B cell (primary cell): ENCODE results near the gene COG3. TPM values are rescaled to one million over a fixed set of nuclear protein-coding genes. Genes with fewer than 3 reads are reported as not detected.

ENCODE experiments used
- ATAC-seq: fragments of 200-7000 bp; cut with Tn5 transposase; one replicate; pipeline ENCODE4 v1.10.0; 2021; ENCODE audit warnings: low read depth, mild to moderate bottlenecking, moderate number of reproducible peaks, moderate library complexity
- CTCF ChIA-PET: fragments of 350-600 bp; sonication (Branson Sonifier 250); formaldehyde crosslinking; loops from one replicate; lab custom pipeline; 2021; ENCODE audit warnings: antibody characterized with exemption, inconsistent platforms; lab: Charles Lee
- POLR2A ChIA-PET: fragments of 350-600 bp; sonication (Branson Sonifier 250); formaldehyde crosslinking; loops from one replicate; lab custom pipeline; 2021; ENCODE audit warnings: antibody characterized with exemption; lab: Charles Lee
- DNase-seq: peaks from one replicate; pipeline ENCODE4 v3.0.0; 2013
- H2AFZ ChIP-seq: 2 replicates; pipeline ENCODE4 v1.6.1; 2012; ENCODE audit warnings: mild to moderate bottlenecking, low read depth, low read length; ENCODE audit not compliant: insufficient read depth, poor library complexity, severe bottlenecking
- H3K27ac ChIP-seq, 2 donors: 1 replicate in 1 of 2; 2 replicates in 1 of 2; pipeline ENCODE4 v1.5.1; 2012 to 2013; ENCODE audit warnings: low read length in 2 of 2, mild to moderate bottlenecking in 2 of 2, moderate library complexity in 1 of 2
- H3K27me3 ChIP-seq, 4 experiments: fragments of 200-600 bp in 1 of 4; sonication (generic) in 1 of 4; replicated peaks in 1 of 4; 1 replicate in 2 of 4; 2 replicates in 2 of 4; pipeline versions ENCODE4 v1.6.1 to v1.7.0; 2013 to 2016; ENCODE audit warnings: low read length in 3 of 4, mild to moderate bottlenecking in 2 of 4, mixed read lengths in 1 of 4, moderate library complexity in 1 of 4; ENCODE audit not compliant: insufficient read depth in 4 of 4, control insufficient read depth in 3 of 4; ENCODE audit errors: control extremely low read depth in 1 of 4
- H3K36me3 ChIP-seq, 2 experiments: replicated peaks in 1 of 2; 1 replicate in 1 of 2; 2 replicates in 1 of 2; pipeline versions ENCODE4 v1.6.1 to v1.7.1; 2013; ENCODE audit warnings: low read length in 1 of 2; ENCODE audit not compliant: insufficient read depth in 2 of 2, control insufficient read depth in 1 of 2; ENCODE audit errors: control extremely low read depth in 1 of 2, extremely low read depth in 1 of 2
- H3K4me1 ChIP-seq, 2 donors: fragments of 200-600 bp in 1 of 2; sonication (generic) in 1 of 2; 1 replicate in 1 of 2; 2 replicates in 1 of 2; pipeline versions ENCODE4 v1.5.1 to v1.6.1; 2013 to 2017; ENCODE audit warnings: low read length in 2 of 2; ENCODE audit not compliant: control insufficient read depth in 2 of 2, insufficient read depth in 2 of 2
- H3K4me2 ChIP-seq: replicated peaks from 2 replicates; pipeline ENCODE3; 2012; ENCODE audit warnings: mild to moderate bottlenecking, low read depth, low read length; ENCODE audit not compliant: poor library complexity, severe bottlenecking
- H3K4me3 ChIP-seq, 5 experiments: fragments of 200-600 bp in 1 of 5; sonication (generic) in 1 of 5; 1 replicate in 3 of 5; 2 replicates in 2 of 5; pipeline versions ENCODE4 v1.5.1 to v1.7.0; 2011 to 2016; ENCODE audit warnings: low read length in 4 of 5, mild to moderate bottlenecking in 4 of 5, low read depth in 2 of 5, control low read depth in 1 of 5, moderate library complexity in 1 of 5; ENCODE audit not compliant: insufficient read depth in 1 of 5; ENCODE audit errors: control extremely low read depth in 1 of 5, extremely low read depth in 1 of 5
- H3K79me2 ChIP-seq: fragments of 200-600 bp; sonication (generic); one replicate; pipeline ENCODE4 v1.6.0; 2016; ENCODE audit warnings: low read length; ENCODE audit not compliant: control insufficient read depth, insufficient read depth
- H3K9ac ChIP-seq: fragments of 200-600 bp; sonication (generic); 2 replicates; pipeline ENCODE4 v1.6.1; 2017; ENCODE audit warnings: mild to moderate bottlenecking, low read length, moderate library complexity
- H3K9me3 ChIP-seq, 3 donors: one replicate each; pipeline versions ENCODE4 v1.6.1 to v1.7.1; 2013; ENCODE audit warnings: low read length in 2 of 3; ENCODE audit not compliant: control insufficient read depth in 2 of 3, insufficient read depth in 1 of 3; ENCODE audit errors: control extremely low read depth in 1 of 3
- H4K20me1 ChIP-seq: 2 replicates; pipeline ENCODE4 v1.6.0; 2012; ENCODE audit warnings: mild to moderate bottlenecking, low read length; ENCODE audit not compliant: insufficient read depth, control insufficient read depth, poor library complexity, severe bottlenecking
- H3K27ac Mint-ChIP-seq: one replicate; pipeline ENCODE4 v1.8.0; 2021; ENCODE audit warnings: mixed read lengths
- H3K27me3 Mint-ChIP-seq: one replicate; pipeline ENCODE4 v1.8.0; 2021; ENCODE audit warnings: mixed read lengths
- H3K4me1 Mint-ChIP-seq: one replicate; pipeline ENCODE4 v1.8.0; 2021; ENCODE audit warnings: mixed read lengths
- H3K4me3 Mint-ChIP-seq: one replicate; pipeline ENCODE4 v1.8.0; 2021; ENCODE audit warnings: mixed read lengths
- H3K9me3 Mint-ChIP-seq: one replicate; pipeline ENCODE4 v1.8.0; 2022; ENCODE audit warnings: mixed read lengths; ENCODE audit not compliant: insufficient read depth
- CTCF ChIP-seq: fragments of 200-600 bp; IDR thresholded peaks from one replicate; pipeline ENCODE4 v1.8.0; 2022; ENCODE audit warnings: antibody characterized with exemption, mild to moderate bottlenecking
- EZH2 ChIP-seq: IDR thresholded peaks from 2 replicates; pipeline ENCODE4 v1.6.1; 2012; ENCODE audit warnings: borderline replicate concordance, low read depth, mild to moderate bottlenecking, moderate library complexity, low read length; ENCODE audit not compliant: insufficient read depth, poor library complexity, severe bottlenecking
- WGBS: methylation state at CpG from one replicate; pipeline ENCODE4 v1.1.5; 2013; ENCODE audit warnings: missing lambda C conversion rate; ENCODE audit not compliant: insufficient coverage; 5-methylcytosine and 5-hydroxymethylcytosine counted together
- intact Hi-C: fragments of 100-400 bp; cut with micrococcal nuclease; formaldehyde crosslinking; loops from one replicate; pipeline ENCODE4 v1.10.0; 2022
- polyA plus RNA-seq: library from polyadenylated mRNA; depleted of rRNA; stranded (reverse); fragments of >200 nt; gene quantifications from 2 replicates; pipeline ENCODE4 v1.2.3, GENCODE V29; 2012
- total RNA-seq, 2 donors: library from RNA; stranded (reverse); fragments of 120-200 nt in 1 of 2; gene quantifications; 1 replicate in 1 of 2; 2 replicates in 1 of 2; pipeline versions ENCODE4 v1.2.3 to v1.2.4, GENCODE V29; 2013 to 2022

Gene COG3
- total and polyA plus RNA-seq, 2 donors (not counting 1 experiment from before 2014, with no cell fraction given), result 29.5 to 37.3 TPM

GRCh38 chr13:45472171-45472705 lies 7.5 kb downstream of the COG3 start:
- H3K4me1 ChIP-seq, result peaks cover 0 to 12% of the 10 kb centered on the region in 2 donors
- H2AFZ ChIP-seq, result no peak overlapping the region
- no peak for ATAC-seq
- intact Hi-C loops, result no loop called here
- peaks cover 75% of the 10 kb centered on the region for H3K79me2 ChIP-seq
- no peak overlapping the region for H3K27ac ChIP-seq
- Mint-ChIP-seq H3K4me3 (no peak overlapping the region), H3K9me3 (no peaks in the 10 kb centered on the region), H3K27me3 (no peaks in the 10 kb centered on the region), H3K4me1 (peaks cover 44% of the 10 kb centered on the region), H3K27ac (no peak overlapping the region)
- no peak for TF ChIP-seq EZH2
- TF ChIP-seq CTCF, result no peak
- H3K9me3 ChIP-seq, result no peaks in the 10 kb centered on the region
- H3K9ac ChIP-seq, result no peak overlapping the region
- H3K4me3 ChIP-seq, result no peak overlapping the region
- H4K20me1 ChIP-seq, result peaks cover 44% of the 10 kb centered on the region
- POLR2A ChIA-PET, result no interaction called here
- no peak overlapping the region for H3K4me2 ChIP-seq
- DNase-seq, result no peak
- peaks cover 5 to 9% of the 10 kb centered on the region in 2 experiments for H3K36me3 ChIP-seq
- no peaks in the 10 kb centered on the region for H3K27me3 ChIP-seq
- CTCF ChIA-PET, result interaction anchor here (1.4 kb wide), 1 partner anchor 11 kb away, joined by 3 read pairs; no protein-coding TSS in a partner anchor

- Histone ChIP-seq H3K36me3 (peaks cover 5 to 15% of the 10 kb centered on the region in 2 experiments), H3K4me3 (no peak overlapping the region), H3K27ac (no peak overlapping the region), H3K4me1 (peaks cover 0 to 8% of the 10 kb centered on the region in 2 donors), H3K79me2 (peaks cover 72% of the 10 kb centered on the region), H3K9ac (no peak overlapping the region), H3K27me3 (no peaks in the 10 kb centered on the region), H2AFZ (no peak overlapping the region), H3K4me2 (no peak overlapping the region), H3K9me3 (no peaks in the 10 kb centered on the region), H4K20me1 (peaks cover 44% of the 10 kb centered on the region)
- H3K4me3 Mint-ChIP-seq, result no peak overlapping the region
- no peaks in the 10 kb centered on the region for H3K9me3 Mint-ChIP-seq
- no peak for ATAC-seq
- H3K4me1 Mint-ChIP-seq, result peaks cover 33% of the 10 kb centered on the region
- peak; percentile 19 for DNase-seq
- TF ChIP-seq EZH2 (no peak), CTCF (no peak)
- WGBS, result 60% methylated on average over 1 of the region's 2 CpGs
- no peak overlapping the region for H3K27ac Mint-ChIP-seq
- ChIA-PET POLR2A (interaction anchor here (0.8 kb wide), 1 partner anchor 9 kb away, joined by 3 read pairs; the partner anchor contains the start of gene COG3), CTCF (interaction anchor here (0.7 to 1.2 kb wide), 2 partner anchors 17 to 106 kb away, joined by 3 read pairs; no protein-coding TSS in a partner anchor)
- no peaks in the 10 kb centered on the region for H3K27me3 Mint-ChIP-seq
- intact Hi-C loops, result no loop called here
Observed at GRCh38 chr13:45473627-45474026, 8.9 kb downstream of the COG3 start.
